GM19025 (cell line): ENCODE results near the gene TIMP4.

Experiments used
- ATAC-seq: cut with Tn5 transposase; IDR thresholded peaks from one replicate; pipeline ENCODE4 v1.9.1; 2021; ENCODE audit warnings: mild to moderate bottlenecking, low read depth, moderate library complexity; ENCODE audit not compliant: unreplicated experiment

TIMP4 gene

GRCh38 chr3:12186515-12187286 is 28.0 kb upstream of the TIMP4 start:
- no peak for ATAC-seq

DNA sequence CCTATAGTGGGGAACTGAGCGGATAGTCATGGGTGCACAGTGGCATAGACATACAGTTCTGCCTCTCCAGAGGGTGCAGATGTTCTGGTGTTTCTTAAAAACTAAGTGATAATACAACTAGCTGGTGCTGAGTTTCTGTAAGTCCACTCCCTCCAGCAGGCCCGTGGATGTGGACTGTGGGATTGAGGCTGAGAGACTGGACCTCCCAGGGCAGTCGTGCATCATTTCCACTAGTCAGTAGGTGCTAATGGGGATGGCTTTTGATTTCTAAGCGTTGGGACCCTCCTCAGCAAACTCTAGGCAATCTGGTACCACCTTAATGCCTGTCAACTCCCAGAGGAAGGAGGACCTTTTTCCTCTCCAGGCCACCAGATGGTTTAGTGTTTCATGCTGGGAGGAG is 27.3 kb upstream of the TIMP4 start:
- ATAC-seq, result no peak

DNA sequence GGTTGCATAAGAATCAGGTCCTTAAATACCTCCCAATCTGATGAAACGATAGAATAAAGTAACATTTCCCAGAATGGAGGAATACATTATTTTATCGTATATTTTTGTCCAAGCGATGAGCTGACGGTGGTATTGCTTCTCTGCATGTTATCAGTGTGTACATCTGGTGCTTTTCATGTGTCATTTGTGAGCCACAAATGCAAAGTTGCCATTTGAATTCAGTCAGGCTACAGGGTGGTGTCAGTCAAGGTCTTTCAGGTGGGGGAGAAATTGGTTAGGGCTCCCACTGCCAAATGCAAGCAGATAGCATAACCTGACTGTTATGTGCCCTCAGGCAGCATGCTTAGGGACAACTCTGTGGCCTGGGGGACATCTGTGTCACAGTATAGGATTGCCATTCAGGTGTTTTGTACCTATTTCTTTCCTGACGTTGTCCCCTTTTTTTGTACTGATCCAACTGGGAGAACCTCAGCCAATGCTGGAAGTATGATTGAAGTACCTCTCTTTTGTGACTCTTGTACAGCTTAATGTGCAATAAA is 26.5 kb upstream of the TIMP4 start:
- no peak for ATAC-seq

GRCh38 chr3:12184541-12184940 is 25.8 kb upstream of the TIMP4 start:
- no peak for ATAC-seq

GRCh38 chr3:12182687-12183441 is 24.2 kb upstream of the TIMP4 start:
- no peak for ATAC-seq

DNA sequence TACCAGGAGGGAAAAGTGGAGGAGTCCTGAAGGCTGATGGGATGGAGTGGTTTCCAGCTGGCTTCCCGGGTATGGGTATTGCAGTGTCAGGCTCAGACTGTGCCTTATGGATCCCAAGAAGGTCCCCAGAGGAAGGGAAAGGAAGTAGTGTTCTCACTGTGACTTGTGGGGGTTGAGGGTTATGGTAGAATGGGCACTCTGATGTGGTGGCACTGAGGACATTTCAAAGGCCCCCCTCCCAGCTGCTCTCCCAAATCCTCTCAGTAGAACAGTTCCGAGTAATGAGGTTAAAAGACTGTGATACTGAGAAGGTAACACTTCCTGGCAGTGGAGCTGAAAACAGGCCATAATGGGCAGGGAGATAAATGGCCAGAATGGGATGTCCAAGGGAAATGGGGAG is 23.1 kb upstream of the TIMP4 start:
- no peak for ATAC-seq

DNA sequence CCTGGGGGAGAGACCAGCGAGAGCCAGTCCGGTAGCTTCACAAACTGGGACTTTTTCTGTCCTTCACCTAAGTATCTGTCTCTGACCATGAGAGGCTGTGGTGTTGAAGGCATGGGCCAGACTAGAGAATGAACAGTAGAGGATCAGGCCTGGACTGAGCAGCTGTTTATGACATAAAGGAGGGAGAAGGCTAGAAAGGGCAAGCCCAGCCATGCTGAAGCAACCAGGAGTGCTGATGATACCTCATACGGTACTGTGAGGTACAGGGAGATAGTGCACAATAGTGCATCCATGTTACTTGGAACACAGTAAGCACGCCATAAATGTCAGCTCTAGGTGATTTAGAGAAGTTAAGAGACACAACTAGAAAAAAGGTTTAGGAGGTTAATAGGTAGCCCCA is 22.6 kb upstream of the TIMP4 start:
- ATAC-seq, result no peak

DNA sequence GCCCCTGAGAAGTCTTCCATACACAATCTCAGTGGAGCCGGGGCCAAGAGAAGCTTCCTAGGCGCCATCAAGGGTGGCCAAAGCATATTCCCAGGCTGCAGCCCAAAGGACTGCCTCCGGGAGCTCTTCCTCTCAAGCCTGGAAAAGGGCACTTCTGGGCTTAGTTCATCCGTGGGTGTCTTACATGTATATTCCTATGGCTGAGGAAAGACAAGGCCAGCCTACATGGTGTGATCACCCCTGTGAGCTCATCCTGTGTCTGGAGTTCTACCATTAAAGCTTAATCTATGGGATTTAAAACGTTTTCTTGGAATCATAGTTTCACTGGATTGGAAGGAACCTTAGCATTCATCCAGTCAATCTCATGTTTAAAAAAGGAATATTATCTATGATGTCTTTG is 21.9 kb upstream of the TIMP4 start:
- no peak for ATAC-seq

DNA sequence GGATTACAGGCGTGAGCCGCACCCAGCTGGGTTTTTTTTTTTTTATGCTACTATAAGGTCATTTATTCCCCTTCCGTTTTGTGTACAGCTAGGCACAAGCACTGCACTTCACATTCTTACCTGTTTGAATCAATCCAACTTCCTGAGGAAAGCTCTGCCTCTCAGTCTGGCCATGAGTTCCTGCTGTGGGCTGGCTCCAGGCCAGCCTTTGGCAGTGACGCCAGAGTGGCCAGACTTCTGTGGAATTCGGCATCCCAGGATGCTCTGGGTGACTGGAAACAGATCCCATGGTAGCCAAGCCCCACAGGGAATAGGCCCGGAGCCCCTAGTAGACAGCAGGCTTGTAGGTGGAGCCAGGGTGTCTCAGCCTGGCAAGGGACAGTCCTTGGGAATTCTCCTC is 21.5 kb upstream of the TIMP4 start:
- ATAC-seq, result no peak

- ATAC-seq, result no peak
These were observed 20.7 kb upstream of the TIMP4 start for GRCh38 chr3:12179441-12179840.

- no peak for ATAC-seq
These were observed 19.5 kb upstream of the TIMP4 start for GRCh38 chr3:12178091-12178820.

GRCh38 chr3:12177126-12177525 is 18.4 kb upstream of the TIMP4 start:
- ATAC-seq, result no peak

- peak; percentile 64 for ATAC-seq
These were observed 17.2 kb upstream of the TIMP4 start for GRCh38 chr3:12175844-12176453.

DNA sequence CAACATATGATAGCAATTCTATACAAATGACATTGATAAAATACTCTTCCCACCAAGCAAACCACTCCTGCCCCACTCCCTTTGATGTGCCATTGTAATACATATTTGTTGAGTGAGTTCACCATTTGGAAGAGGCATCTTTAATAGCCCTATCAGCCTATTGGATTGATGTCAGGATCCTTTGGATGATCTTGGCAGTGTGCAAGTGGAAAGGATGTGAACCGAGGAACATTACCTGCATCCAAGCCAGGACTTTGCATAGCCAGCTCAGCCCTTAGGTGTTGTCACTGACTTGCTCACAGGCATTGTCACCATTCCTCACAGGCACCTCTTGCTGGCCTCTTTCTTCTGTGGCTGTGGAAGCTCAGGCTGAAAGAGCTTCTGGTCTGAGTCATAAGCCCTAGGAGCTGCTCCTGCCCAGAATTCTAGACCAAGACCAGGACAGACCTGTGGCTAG is 16.5 kb upstream of the TIMP4 start:
- no peak for ATAC-seq

DNA sequence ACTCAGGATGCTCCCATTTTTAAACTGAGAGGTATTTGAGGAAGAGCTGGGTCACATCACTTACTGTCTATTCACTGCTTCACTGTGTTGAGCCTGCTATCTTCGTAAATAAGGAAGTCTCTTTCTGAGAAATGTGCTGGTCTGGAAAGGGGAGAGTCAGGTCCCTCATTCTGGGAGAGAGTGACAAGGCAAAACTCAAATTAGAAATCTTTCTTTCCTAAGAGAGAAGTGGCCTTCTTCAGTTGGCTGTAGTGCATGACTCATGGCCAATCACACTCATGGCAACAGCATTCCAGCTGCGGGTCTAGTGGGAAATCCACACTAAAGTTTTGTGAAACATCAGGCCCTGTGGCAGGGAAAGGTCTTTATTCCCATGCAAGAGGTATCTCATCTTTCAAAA is 11.5 kb upstream of the TIMP4 start:
- no peak for ATAC-seq

DNA sequence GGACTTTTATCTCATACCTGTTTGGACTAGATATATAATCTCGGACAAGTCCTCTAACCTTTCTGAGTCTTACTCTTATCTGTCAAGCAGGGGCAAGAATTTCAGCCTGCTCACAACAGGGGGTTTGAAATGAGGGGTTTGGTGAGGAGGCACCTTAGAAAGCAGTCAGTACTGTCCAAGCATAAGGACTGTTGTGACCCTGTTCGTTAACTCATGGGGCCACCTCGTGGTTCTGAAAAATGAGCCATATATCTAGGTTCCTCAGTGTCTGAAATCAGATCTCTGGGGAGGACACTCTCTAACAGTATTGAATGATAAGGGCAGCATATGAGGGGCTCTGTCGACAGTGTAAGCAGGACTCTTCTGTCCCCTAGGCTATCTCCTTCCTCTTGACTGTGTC is 7.2 kb upstream of the TIMP4 start:
- no peak for ATAC-seq

- ATAC-seq, result no peak
These were observed 502 bp upstream of the TIMP4 start for GRCh38 chr3:12159227-12159601.

GRCh38 chr3:12157026-12157425 is 1.7 kb downstream of the TIMP4 start:
- ATAC-seq, result no peak

- no peak for ATAC-seq
These were observed 2.9 kb downstream of the TIMP4 start for GRCh38 chr3:12155828-12156227.

DNA sequence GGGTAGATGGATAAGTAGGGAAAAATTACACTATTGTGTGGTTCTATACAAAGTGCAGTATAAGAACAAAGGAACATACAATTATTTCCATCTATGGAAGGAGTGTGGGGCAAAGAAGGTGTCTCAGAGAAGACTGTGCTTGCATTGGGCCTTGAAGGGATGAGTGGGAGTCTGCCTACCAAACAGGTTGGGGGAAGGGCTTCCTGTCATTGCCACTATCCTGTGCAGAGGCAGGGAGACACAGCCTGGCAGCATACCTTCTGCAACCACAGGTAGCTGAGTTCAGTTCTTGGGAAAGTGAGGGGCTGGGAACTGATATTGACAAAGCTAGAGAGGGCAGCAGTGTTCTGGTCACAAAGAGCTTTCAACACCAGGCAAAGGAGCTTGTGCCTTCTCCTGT is 3.4 kb downstream of the TIMP4 start:
- no peak for ATAC-seq

DNA sequence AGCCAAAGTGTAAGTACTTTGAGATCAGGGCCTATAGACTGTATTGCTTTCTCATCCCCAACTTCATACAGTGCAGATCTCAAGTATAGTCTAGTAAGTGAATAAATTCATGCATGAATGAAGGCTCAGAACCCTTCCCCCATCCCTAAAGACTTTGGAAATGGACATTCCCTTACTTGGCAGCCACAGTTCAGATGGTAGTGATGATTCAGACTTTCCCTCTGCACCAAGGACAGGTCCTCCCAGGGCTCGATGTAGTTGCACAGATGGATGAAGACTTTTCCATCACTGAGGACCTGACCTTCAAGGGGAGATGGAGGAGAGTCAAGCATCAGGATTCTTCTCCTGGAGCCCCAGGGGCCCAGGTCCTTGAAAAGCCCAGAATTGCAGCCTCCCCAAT is 4.6 kb downstream of the TIMP4 start:
- no peak for ATAC-seq
